Astrocyte (in vitro differentiated cells and primary cell): Measurements from ENCODE around the gene PRSS50.

Experiments used
- CTCF ChIP-seq: IDR thresholded peaks from 2 replicates; pipeline ENCODE4 v1.5.1; 2011; ENCODE audit warnings: low read depth, mild to moderate bottlenecking, inconsistent platforms, low read length, moderate library complexity; ENCODE audit not compliant: insufficient read depth
- EZH2 ChIP-seq: IDR thresholded peaks from 2 replicates; pipeline ENCODE4 v1.6.1; 2012; ENCODE audit warnings: mild to moderate bottlenecking, low read length, inconsistent platforms; ENCODE audit not compliant: insufficient read depth

GRCh38 chr3:46764206-46764605 is 46.5 kb upstream of the PRSS50 start:
- TF ChIP-seq CTCF (no peak), EZH2 (no peak)
